ENCODE results near the gene BIN1. TPM values are rescaled to one million over a fixed set of nuclear protein-coding genes. Genes with fewer than 3 reads are reported as not detected.

Gene BIN1
- total and polyA plus RNA-seq, 2 of the 4 experiments (the other 2 are of a cell fraction): 18.1 to 25.7 TPM

DNA sequence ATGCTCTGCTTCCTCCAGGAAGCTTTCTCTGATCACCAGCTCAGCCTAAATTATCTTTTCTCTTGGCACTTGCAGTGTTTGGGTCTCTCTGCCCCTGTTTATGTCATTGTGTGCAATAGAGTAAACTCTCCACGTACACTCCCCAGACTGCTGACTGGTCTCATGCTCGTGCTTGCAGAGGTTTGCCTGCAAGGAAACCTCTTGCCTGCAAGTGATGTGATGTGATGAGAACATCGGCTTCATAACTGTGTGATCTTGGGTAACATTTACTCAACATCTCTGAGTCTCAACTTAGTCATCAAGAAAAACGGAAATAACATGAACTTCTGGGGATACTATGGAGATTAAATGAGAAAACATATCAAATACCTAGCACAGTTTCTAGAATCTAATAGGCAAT is 92.3 kb downstream of the BIN1 start:
- ChIA-PET POLR2A (ENCODE audit: unreplicated experiment) (no interaction called here), CTCF (no interaction called here)
- no peak overlapping the region for H3K4me2 ChIP-seq (ENCODE audit: low read depth, low read length)
- intact Hi-C loops (cut with micrococcal nuclease): no loop called here
- TF ChIP-seq BHLHE40 (IDR thresholded peaks at IDR 0.05; ENCODE audit: low read depth, low read length): peak; percentile 53
- peak; percentile 96 for TF ChIP-seq FOS (IDR thresholded peaks at IDR 0.05; ENCODE audit: low read depth, low read length)
- peak; percentile 99 for TF ChIP-seq CEBPB (IDR thresholded peaks at IDR 0.05; ENCODE audit: low read depth, low read length)
- TF ChIP-seq ELK1 (IDR thresholded peaks at IDR 0.05; ENCODE audit: borderline replicate concordance, low read depth, low read length): no peak
- no peak for TF ChIP-seq RFX5 (IDR thresholded peaks at IDR 0.05; ENCODE audit: low read depth, low read length)
- TF ChIP-seq MAFK (IDR thresholded peaks at IDR 0.05; ENCODE audit: low read depth, low read length): peak; percentile 85
- TF ChIP-seq, protein P1, sequence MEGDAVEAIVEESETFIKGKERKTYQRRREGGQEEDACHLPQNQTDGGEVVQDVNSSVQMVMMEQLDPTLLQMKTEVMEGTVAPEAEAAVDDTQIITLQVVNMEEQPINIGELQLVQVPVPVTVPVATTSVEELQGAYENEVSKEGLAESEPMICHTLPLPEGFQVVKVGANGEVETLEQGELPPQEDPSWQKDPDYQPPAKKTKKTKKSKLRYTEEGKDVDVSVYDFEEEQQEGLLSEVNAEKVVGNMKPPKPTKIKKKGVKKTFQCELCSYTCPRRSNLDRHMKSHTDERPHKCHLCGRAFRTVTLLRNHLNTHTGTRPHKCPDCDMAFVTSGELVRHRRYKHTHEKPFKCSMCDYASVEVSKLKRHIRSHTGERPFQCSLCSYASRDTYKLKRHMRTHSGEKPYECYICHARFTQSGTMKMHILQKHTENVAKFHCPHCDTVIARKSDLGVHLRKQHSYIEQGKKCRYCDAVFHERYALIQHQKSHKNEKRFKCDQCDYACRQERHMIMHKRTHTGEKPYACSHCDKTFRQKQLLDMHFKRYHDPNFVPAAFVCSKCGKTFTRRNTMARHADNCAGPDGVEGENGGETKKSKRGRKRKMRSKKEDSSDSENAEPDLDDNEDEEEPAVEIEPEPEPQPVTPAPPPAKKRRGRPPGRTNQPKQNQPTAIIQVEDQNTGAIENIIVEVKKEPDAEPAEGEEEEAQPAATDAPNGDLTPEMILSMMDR (conservative IDR thresholded peaks at IDR 0.05; ENCODE audit: low read depth, low read length): no peak
- TF ChIP-seq MXI1 (IDR thresholded peaks at IDR 0.05; ENCODE audit: borderline replicate concordance, low read depth, low read length): 0 out of 2 replicates have a peak, but pooled peaks have one; percentile 28
- TF ChIP-seq NFE2L2 (IDR thresholded peaks at IDR 0.05; ENCODE audit: low read depth, low read length): peak; percentile 79
- no peak for TF ChIP-seq RCOR1 (IDR thresholded peaks at IDR 0.05; ENCODE audit: insufficient replicate concordance, low read length)
- no peaks in the 10 kb centered on the region for H4K20me1 ChIP-seq (ENCODE audit: insufficient read depth, low read length)
- peak overlapping the region; percentile 44 for H2BK5ac ChIP-seq (ENCODE audit: low read depth, low read length, poor library complexity, severe bottlenecking)
- in situ Hi-C loops (cut with MboI; ENCODE audit: low sequenced_read_pairs): no loop called here
- ATAC-seq (ENCODE audit: low read depth): peak; percentile 96
- no peak overlapping the region for H3K9ac ChIP-seq (ENCODE audit: low read depth, low read length)
- H3K56ac ChIP-seq (ENCODE audit: extremely low read depth, insufficient read depth, low read length): no peak overlapping the region
- H3K27ac ChIP-seq (ENCODE audit: insufficient read depth, low read length): no peak overlapping the region; the same call in 1 of the 2 replicates
- dilution Hi-C loops (cut with HindIII; ENCODE audit: low sequenced_read_pairs, unreplicated experiment): no loop called here
- no CpG with 5 or more reads among the region's 4 CpGs for WGBS, 2 experiments (ENCODE audit: extremely low coverage in 2 of 2, insufficient read length in 1 of 2)
- H3K27me3 ChIP-seq (ENCODE audit: control insufficient read depth, insufficient read depth, low read length): peaks cover 7% of the 10 kb centered on the region
- H3K4ac ChIP-seq (ENCODE audit: low read depth, low read length): peak overlapping the region; percentile 82; the same call in 1 of the 2 replicates
- H3K4me3 ChIP-seq (ENCODE audit: insufficient read depth, low read depth, low read length): no peak overlapping the region
- H4K91ac ChIP-seq (ENCODE audit: insufficient read depth, low read depth, low read length): no peak overlapping the region
- no peak overlapping the region for H4K5ac ChIP-seq (ENCODE audit: low read depth, low read length)
- H3K4me1 ChIP-seq (ENCODE audit: control insufficient read depth, insufficient read depth, low read length): peaks cover 17% of the 10 kb centered on the region
- no peak overlapping the region for H2AK9ac ChIP-seq (replicated peaks; ENCODE audit: low read depth, low read length, poor library complexity)
- H3K9me3 ChIP-seq (ENCODE audit: control insufficient read depth, insufficient read depth, low read length): no peaks in the 10 kb centered on the region
- peak overlapping the region; percentile 72; the same call in 1 of the 2 replicates for H2AK5ac ChIP-seq (ENCODE audit: low read depth, low read length)
- BruUV-seq (replicated peaks): no TSS peak
- peak; percentile 99 for DNase-seq
- H4K8ac ChIP-seq (ENCODE audit: low read depth in 2 of 2, low read length in 2 of 2): peak overlapping the region in 1 of 2 experiments; percentile 38; a peak in 1 of 4 replicates
- no peak overlapping the region for H2AFZ ChIP-seq (replicated peaks; ENCODE audit: low read length, poor library complexity)
- H3K23ac ChIP-seq (ENCODE audit: low read depth, low read length): no peak overlapping the region
- peak overlapping the region; percentile 93; the same call in 1 of the 2 replicates for H2BK20ac ChIP-seq (ENCODE audit: low read depth, low read length)
- H3K36me3 ChIP-seq (ENCODE audit: control insufficient read depth, insufficient read depth, low read length): no peaks in the 10 kb centered on the region
- no peak overlapping the region for H3K18ac ChIP-seq (ENCODE audit: low read depth, low read length)
- H2BK120ac ChIP-seq (ENCODE audit: low read depth, low read length): peak overlapping the region; percentile 91
- H3K79me1 ChIP-seq (ENCODE audit: low read depth in 1 of 2, low read length in 2 of 2): no peaks in the 10 kb centered on the region
- no peak overlapping the region for H2BK15ac ChIP-seq (ENCODE audit: low read depth, low read length)
- peaks cover 14% of the 10 kb centered on the region for H3K9me1 ChIP-seq (ENCODE audit: insufficient read depth, low read length)
- no peak overlapping the region; the same call in none of the 2 replicates for H3K14ac ChIP-seq (replicated peaks; ENCODE audit: low read depth, low read length)

All from IMR-90 (cell line).